ENCODE measurements around the gene TAL1. TPM values are rescaled to one million over a fixed set of nuclear protein-coding genes. Genes with fewer than 3 reads are reported as not detected.
A peak's percentile ranks its signal among the peaks of the same experiment; 100 is the strongest.

The TAL1 gene
- total RNA-seq, 1 experiment from 2014 or later, result not detected

GRCh38 chr1:47174656-47175020 is 57.4 kb downstream of the TAL1 start:
- no peak for TF ChIP-seq CTCF (conservative IDR thresholded peaks at IDR 0.05)
- Histone ChIP-seq H2AK5ac (ENCODE audit: insufficient read length, low read length) (no peak overlapping the region), H2BK15ac (ENCODE audit: low read depth, low read length) (0 out of 2 replicates have a peak overlapping the region, but pooled peaks have one; percentile 24), H4K20me1 (ENCODE audit: control insufficient read depth, insufficient read depth, insufficient read length) (no peaks in the 10 kb centered on the region), H2BK120ac (ENCODE audit: low read depth, low read length, poor library complexity, severe bottlenecking) (no peak overlapping the region), H3K56ac (ENCODE audit: insufficient read length, low read depth, low read length) (no peak overlapping the region), H3K23ac (ENCODE audit: insufficient read length, low read depth, low read length) (no peak overlapping the region), H3K4me2 (ENCODE audit: insufficient read depth, insufficient read length, low read length) (no peak overlapping the region), H3K9ac (ENCODE audit: extremely low read depth, insufficient read length, low read length) (no peak overlapping the region), H3K79me1 (ENCODE audit: insufficient read depth, low read depth, low read length, poor library complexity, severe bottlenecking) (no peaks in the 10 kb centered on the region), H4K91ac (ENCODE audit: insufficient read length, low read depth, low read length) (no peak overlapping the region), H2BK20ac (ENCODE audit: low read depth, low read length, poor library complexity, severe bottlenecking) (no peak overlapping the region), H3K4ac (ENCODE audit: low read depth, low read length) (no peak overlapping the region), H2AFZ (ENCODE audit: low read length) (no peak overlapping the region), H3K79me2 (ENCODE audit: insufficient read depth, low read length) (no peaks in the 10 kb centered on the region), H4K8ac (replicated peaks; ENCODE audit: insufficient read length, low read depth, low read length) (no peak overlapping the region), H3T11ph (ENCODE audit: low read length) (no peak overlapping the region), H3K14ac (ENCODE audit: insufficient read depth, low read length) (no peak overlapping the region), H3K9me3 (ENCODE audit: control insufficient read depth, low read depth, low read length) (no peaks in the 10 kb centered on the region), H3K23me2 (ENCODE audit: insufficient read length, low read depth, low read length, poor library complexity, severe bottlenecking) (peaks cover 8% of the 10 kb centered on the region), H3K4me1 (ENCODE audit: insufficient read depth, low read length) (peaks cover 2% of the 10 kb centered on the region; the same call in 1 of the 2 replicates), H4K5ac (ENCODE audit: insufficient read length, low read depth, low read length) (no peak overlapping the region), H2BK12ac (ENCODE audit: insufficient read length, low read depth, low read length) (no peak overlapping the region), H3K27ac (ENCODE audit: insufficient read length, low read depth, low read length) (no peak overlapping the region), H2BK5ac (ENCODE audit: insufficient read length, low read length) (no peak overlapping the region), H3K27me3 (ENCODE audit: insufficient read depth, low read length) (no peaks in the 10 kb centered on the region; the same call in 1 of the 2 replicates), H3K18ac (ENCODE audit: insufficient read length, low read depth, low read length) (no peak overlapping the region)
- Mint-ChIP-seq H3K27me3 (ENCODE audit: low read depth) (peaks cover 21% of the 10 kb centered on the region), H3K9me3 (peaks cover 0 to 3% of the 10 kb centered on the region in 2 experiments; a peak in 2 of 5 replicates), H3K4me3 (no peak overlapping the region), H3K4me1 (peaks cover 13 to 16% of the 10 kb centered on the region in 2 experiments), H3K27ac (no peak overlapping the region), H3K36me3 (ENCODE audit: insufficient read depth in 1 of 3, low read depth in 3 of 3) (no peaks in the 10 kb centered on the region; a peak in 1 of 7 replicates)
- DNase-seq, result no peak
